ENCODE data around the gene KIF12. TPM values are rescaled to one million over a fixed set of nuclear protein-coding genes. Genes with fewer than 3 reads are reported as not detected.

KIF12 gene
- polyA plus RNA-seq, 6 donors from 2014 or later: not detected

- Mint-ChIP-seq H3K27me3 (peaks cover 3 to 26% (median 22%) of the 10 kb centered on the region in 3 donors), H3K4me1 (peaks cover 0 to 6% (median 3%) of the 10 kb centered on the region in 3 donors), H3K27ac (peak overlapping the region in 1 of 6 donors; percentile 5), H3K4me3 (no peak overlapping the region), H3K36me3 (no peaks in the 10 kb centered on the region), H3K9me3 (peaks cover 0 to 4% (median 0%) of the 10 kb centered on the region in 7 donors)
- DNase-seq: peak; percentile 20
- peak; percentile 49 to 60 for ATAC-seq (ENCODE audit: low read depth in 2 of 2)
Measured at GRCh38 chr9:114108016-114108833, 9.1 kb upstream of the KIF12 start.

GRCh38 chr9:114107286-114108001 lies 8.4 kb upstream of the KIF12 start:
- Mint-ChIP-seq H3K36me3 (peaks cover 0 to 3% of the 10 kb centered on the region in 2 donors), H3K9me3 (peaks cover 0 to 6% (median 3%) of the 10 kb centered on the region in 7 donors), H3K4me3 (no peak overlapping the region), H3K27ac (peak overlapping the region in 1 of 6 donors; percentile 5), H3K4me1 (peaks cover 0 to 6% (median 3%) of the 10 kb centered on the region in 3 donors), H3K27me3 (peaks cover 3 to 27% (median 21%) of the 10 kb centered on the region in 3 donors)
- no peak for ATAC-seq (ENCODE audit: low read depth in 2 of 2)
- no peak for DNase-seq

GRCh38 chr9:114105236-114105635 lies 6.1 kb upstream of the KIF12 start:
- Mint-ChIP-seq H3K27me3 (peaks cover 8 to 37% (median 22%) of the 10 kb centered on the region in 3 donors), H3K27ac (no peak overlapping the region), H3K4me1 (peaks cover 0 to 6% (median 3%) of the 10 kb centered on the region in 3 donors), H3K9me3 (peaks cover 3 to 15% (median 11%) of the 10 kb centered on the region in 7 donors), H3K36me3 (peaks cover 8 to 9% of the 10 kb centered on the region in 2 donors), H3K4me3 (no peak overlapping the region)
- DNase-seq (no peak), ATAC-seq (ENCODE audit: low read depth in 2 of 2) (no peak)

GRCh38 chr9:114102484-114102883 lies 3.4 kb upstream of the KIF12 start:
- Mint-ChIP-seq H3K27me3 (peaks cover 12 to 46% (median 32%) of the 10 kb centered on the region in 3 donors), H3K27ac (no peak overlapping the region), H3K9me3 (peaks cover 5 to 15% (median 12%) of the 10 kb centered on the region in 7 donors), H3K4me1 (peaks cover 3 to 8% (median 3%) of the 10 kb centered on the region in 3 donors), H3K36me3 (peaks cover 8 to 9% of the 10 kb centered on the region in 2 donors), H3K4me3 (no peak overlapping the region)
- ATAC-seq (ENCODE audit: low read depth in 2 of 2): no peak
- DNase-seq: no peak

GRCh38 chr9:114100536-114100935 lies 1.4 kb upstream of the KIF12 start:
- no peak for DNase-seq
- Mint-ChIP-seq H3K27me3 (peaks cover 21 to 65% (median 49%) of the 10 kb centered on the region in 3 donors), H3K27ac (peak overlapping the region in 1 of 6 donors; percentile 56)

GRCh38 chr9:114099669-114100270 lies 678 bp upstream of the KIF12 start:
- DNase-seq (no peak), ATAC-seq (ENCODE audit: low read depth in 2 of 2) (no peak)
- Mint-ChIP-seq H3K9me3 (peaks cover 5 to 15% (median 12%) of the 10 kb centered on the region in 7 donors), H3K4me3 (peak overlapping the region in 4 of 8 donors; percentile 17 to 70 (median 53)), H3K27ac (no peak overlapping the region), H3K36me3 (peaks cover 8 to 17% of the 10 kb centered on the region in 2 donors), H3K4me1 (peaks cover 13 to 23% (median 14%) of the 10 kb centered on the region in 3 donors), H3K27me3 (peaks cover 21 to 73% (median 56%) of the 10 kb centered on the region in 3 donors)

More at GRCh38 chr9:114100536-114100935, 1.4 kb upstream of the KIF12 start:
- peaks cover 13 to 23% (median 14%) of the 10 kb centered on the region in 3 donors for H3K4me1 Mint-ChIP-seq
- peaks cover 8 to 17% of the 10 kb centered on the region in 2 donors for H3K36me3 Mint-ChIP-seq
- peak overlapping the region in 2 of 8 donors; percentile 37 to 47 for H3K4me3 Mint-ChIP-seq
- peaks cover 5 to 15% (median 12%) of the 10 kb centered on the region in 7 donors for H3K9me3 Mint-ChIP-seq
- no peak for ATAC-seq (ENCODE audit: low read depth in 2 of 2)

GRCh38 chr9:114098021-114098935 lies 814 bp downstream of the KIF12 start:
- Mint-ChIP-seq H3K27ac (peak overlapping the region in 1 of 6 donors; percentile 15), H3K36me3 (peaks cover 8 to 17% of the 10 kb centered on the region in 2 donors), H3K4me1 (peaks cover 13 to 23% (median 14%) of the 10 kb centered on the region in 3 donors), H3K9me3 (peaks cover 5 to 15% (median 12%) of the 10 kb centered on the region in 7 donors), H3K4me3 (peak overlapping the region in 7 of 8 donors; percentile 52 to 84 (median 69)), H3K27me3 (peaks cover 24 to 74% (median 61%) of the 10 kb centered on the region in 3 donors)
- DNase-seq (peak; percentile 20), ATAC-seq (ENCODE audit: low read depth in 2 of 2) (peak; percentile 69 to 74)

- peak overlapping the region; percentile 39 to 84 (median 72) for H3K4me3 Mint-ChIP-seq
- H3K4me1 Mint-ChIP-seq: peaks cover 13 to 23% (median 14%) of the 10 kb centered on the region in 3 donors
- ATAC-seq (ENCODE audit: low read depth in 2 of 2) (no peak), DNase-seq (no peak)
- peaks cover 5 to 12% (median 11%) of the 10 kb centered on the region in 7 donors for H3K9me3 Mint-ChIP-seq
- peaks cover 28 to 68% (median 57%) of the 10 kb centered on the region in 3 donors for H3K27me3 Mint-ChIP-seq
- peak overlapping the region in 1 of 6 donors; percentile 15 for H3K27ac Mint-ChIP-seq
- H3K36me3 Mint-ChIP-seq: peaks cover 7 to 17% of the 10 kb centered on the region in 2 donors
Measured at GRCh38 chr9:114097613-114098020, 1.5 kb downstream of the KIF12 start.

GRCh38 chr9:114096866-114097612 lies 2.1 kb downstream of the KIF12 start:
- DNase-seq: no peak
- Mint-ChIP-seq H3K9me3 (peaks cover 4 to 9% (median 7%) of the 10 kb centered on the region in 7 donors), H3K4me1 (peaks cover 13 to 23% (median 14%) of the 10 kb centered on the region in 3 donors), H3K4me3 (peak overlapping the region in 7 of 8 donors; percentile 39 to 84 (median 74)), H3K27ac (no peak overlapping the region), H3K36me3 (peaks cover 4 to 14% of the 10 kb centered on the region in 2 donors), H3K27me3 (peaks cover 28 to 62% (median 51%) of the 10 kb centered on the region in 3 donors)
- no peak for ATAC-seq (ENCODE audit: low read depth in 2 of 2)

- peak overlapping the region in 6 of 8 donors; percentile 24 to 73 (median 38) for H3K4me3 Mint-ChIP-seq
- H3K27me3 Mint-ChIP-seq: peaks cover 24 to 60% (median 44%) of the 10 kb centered on the region in 3 donors
Measured at GRCh38 chr9:114096041-114096511, 3.0 kb downstream of the KIF12 start.

GRCh38 chr9:114094971-114095370 lies 4.1 kb downstream of the KIF12 start:
- no peak overlapping the region for H3K27ac Mint-ChIP-seq
- peaks cover 24 to 56% (median 54%) of the 10 kb centered on the region in 3 donors for H3K27me3 Mint-ChIP-seq
- peaks cover 0 to 3% (median 0%) of the 10 kb centered on the region in 7 donors for H3K9me3 Mint-ChIP-seq
- no peak overlapping the region for H3K4me3 Mint-ChIP-seq
- H3K36me3 Mint-ChIP-seq: peaks cover 0 to 8% of the 10 kb centered on the region in 2 donors
- peaks cover 14 to 23% (median 16%) of the 10 kb centered on the region in 3 donors for H3K4me1 Mint-ChIP-seq
- ATAC-seq (ENCODE audit: low read depth in 2 of 2) (no peak), DNase-seq (no peak)

More at GRCh38 chr9:114096041-114096511, 3.0 kb downstream of the KIF12 start:
- ATAC-seq (ENCODE audit: low read depth in 2 of 2) (no peak), DNase-seq (no peak)
- peaks cover 13 to 23% (median 14%) of the 10 kb centered on the region in 3 donors for H3K4me1 Mint-ChIP-seq
- peaks cover 0 to 3% (median 0%) of the 10 kb centered on the region in 7 donors for H3K9me3 Mint-ChIP-seq
- peak overlapping the region in 1 of 6 donors; percentile 72 for H3K27ac Mint-ChIP-seq
- H3K36me3 Mint-ChIP-seq: peaks cover 0 to 8% of the 10 kb centered on the region in 2 donors
